ENCODE results near the gene ECT2L. TPM values are rescaled to one million over a fixed set of nuclear protein-coding genes. Genes with fewer than 3 reads are reported as not detected.

Gene ECT2L
- total RNA-seq = not detected in 2 replicates

DNA sequence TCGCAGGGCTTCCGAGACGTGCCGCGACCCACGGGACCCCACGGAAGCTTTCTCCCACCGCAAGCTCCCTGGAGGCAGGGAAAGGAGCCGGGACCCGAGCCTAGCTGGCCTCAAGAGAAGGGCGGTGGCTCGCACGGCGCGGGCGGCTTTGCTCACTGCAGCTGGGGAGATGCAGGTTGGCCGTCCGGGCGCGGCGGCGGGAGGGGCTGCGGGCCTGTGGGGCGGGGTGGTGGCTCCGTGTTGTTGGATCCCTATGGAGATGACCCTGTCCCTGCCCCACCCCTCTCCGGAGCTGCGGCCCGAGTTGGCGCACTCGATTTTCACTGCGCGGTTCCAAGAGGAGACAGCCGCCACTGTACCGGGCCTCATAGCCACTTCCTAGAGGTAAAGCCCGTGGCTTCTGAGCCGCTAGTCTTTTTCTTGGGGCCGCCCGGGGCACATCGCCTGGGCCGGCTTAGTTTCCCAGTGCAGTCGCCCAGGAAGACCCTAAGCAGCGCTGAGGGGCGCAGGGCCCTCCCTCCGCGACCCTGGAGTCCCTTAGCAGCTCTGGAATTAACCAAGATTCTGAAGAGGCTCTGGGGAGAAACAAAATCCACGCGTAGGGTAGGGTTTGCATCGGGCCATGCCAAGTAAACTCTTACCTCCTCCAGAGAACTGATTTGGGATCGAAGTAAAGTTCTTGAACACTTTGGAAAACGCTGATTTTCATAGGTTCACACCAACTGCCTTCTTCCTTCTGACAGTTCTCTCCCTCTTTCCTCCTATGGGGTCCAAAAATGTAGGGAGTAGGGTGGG, at the start of gene ECT2L:
Gene ECT2L, plus strand, starts transcription at position 279 of the 795 bp plus-strand sequence. CDS start 17,188 bp downstream, outside the sequence.
- Mint-ChIP-seq H3K9me3 (no peaks in the 10 kb centered on the region), H3K27me3 (ENCODE audit: insufficient read depth) (peaks cover 12% of the 10 kb centered on the region), H3K27ac (no peak within 1 kb of the TSS), H3K36me3 (ENCODE audit: low read depth) (peaks cover 6% of the 10 kb centered on the region), H3K4me1 (ENCODE audit: low read depth) (peaks cover 7% of the 10 kb centered on the region), H3K4me3 (no peak within 1 kb of the TSS)
- intact Hi-C loops (cut with micrococcal nuclease) = no loop called here
- DNase-seq (ENCODE audit: low spot score) = no peak

GRCh38 chr6:138752017-138752416, 43.9 kb upstream of the ECT2L start:
- H3K4me1 Mint-ChIP-seq (ENCODE audit: low read depth) = no peaks in the 10 kb centered on the region
- H3K9me3 Mint-ChIP-seq = no peaks in the 10 kb centered on the region
- no peak overlapping the region for H3K4me3 Mint-ChIP-seq
- no peak for DNase-seq (ENCODE audit: low spot score)
- no peak overlapping the region for H3K27ac Mint-ChIP-seq
- intact Hi-C loops (cut with micrococcal nuclease) = no loop called here
- peaks cover 3% of the 10 kb centered on the region for H3K27me3 Mint-ChIP-seq (ENCODE audit: insufficient read depth)
- no peaks in the 10 kb centered on the region for H3K36me3 Mint-ChIP-seq (ENCODE audit: low read depth)

GRCh38 chr6:138757136-138757535, 38.8 kb upstream of the ECT2L start:
- H3K4me1 Mint-ChIP-seq (ENCODE audit: low read depth) = no peaks in the 10 kb centered on the region

DNA sequence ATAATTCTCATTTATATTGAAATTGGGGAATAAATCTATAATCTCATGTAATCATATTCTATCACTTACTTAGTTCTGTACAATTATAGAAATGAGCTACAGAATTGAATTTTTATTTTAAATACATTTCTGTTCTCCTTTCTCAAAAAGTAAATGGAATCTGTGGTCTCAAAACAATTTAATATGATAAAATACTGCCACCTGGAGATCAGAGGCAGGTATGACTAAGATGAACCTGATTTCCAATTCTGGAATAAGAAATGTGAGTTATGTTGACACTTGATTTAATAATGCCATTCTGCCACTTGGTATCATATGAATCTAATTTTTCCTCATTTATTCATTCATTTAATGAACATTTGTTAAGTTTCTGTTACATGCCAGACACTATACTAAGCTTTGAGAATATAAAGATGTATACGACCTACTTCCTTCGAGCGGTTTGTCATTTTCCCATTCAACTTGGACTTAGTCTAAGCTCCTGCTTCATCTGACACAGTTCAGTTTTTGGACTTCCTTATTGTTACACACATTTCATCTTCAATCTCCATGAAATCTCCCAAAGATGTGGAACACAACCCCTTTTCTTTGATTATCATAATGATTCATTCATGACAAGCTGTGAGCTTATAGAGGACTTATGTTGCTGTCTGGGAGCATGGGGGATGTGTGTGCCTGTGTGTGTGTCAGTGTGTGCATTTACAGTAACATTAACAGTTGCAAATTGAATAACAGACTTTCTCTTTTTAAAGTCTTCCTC, 29.8 kb upstream of the ECT2L start:
- H3K4me1 Mint-ChIP-seq (ENCODE audit: low read depth) = peaks cover 9% of the 10 kb centered on the region
- H3K27ac Mint-ChIP-seq = no peak overlapping the region
- H3K27me3 Mint-ChIP-seq (ENCODE audit: insufficient read depth) = no peaks in the 10 kb centered on the region
- H3K9me3 Mint-ChIP-seq = no peaks in the 10 kb centered on the region
- H3K36me3 Mint-ChIP-seq (ENCODE audit: low read depth) = no peaks in the 10 kb centered on the region
- DNase-seq (ENCODE audit: low spot score) = no peak
- H3K4me3 Mint-ChIP-seq = no peak overlapping the region
- intact Hi-C loops (cut with micrococcal nuclease) = loop anchor here (1.0 to 2.0 kb wide), 5 partner anchors 74 to 650 kb away; no protein-coding TSS in a partner anchor

More at GRCh38 chr6:138757136-138757535, 38.8 kb upstream of the ECT2L start:
- no peaks in the 10 kb centered on the region for H3K27me3 Mint-ChIP-seq (ENCODE audit: insufficient read depth)
- DNase-seq (ENCODE audit: low spot score) = no peak
- H3K36me3 Mint-ChIP-seq (ENCODE audit: low read depth) = no peaks in the 10 kb centered on the region
- no peak overlapping the region for H3K4me3 Mint-ChIP-seq
- no peaks in the 10 kb centered on the region for H3K9me3 Mint-ChIP-seq
- no peak overlapping the region for H3K27ac Mint-ChIP-seq
- intact Hi-C loops (cut with micrococcal nuclease) = no loop called here

GRCh38 chr6:138769102-138769676, 26.7 kb upstream of the ECT2L start:
- no peaks in the 10 kb centered on the region for H3K27me3 Mint-ChIP-seq (ENCODE audit: insufficient read depth)
- intact Hi-C loops (cut with micrococcal nuclease) = no loop called here
- no peaks in the 10 kb centered on the region for H3K9me3 Mint-ChIP-seq
- no peak for DNase-seq (ENCODE audit: low spot score)
- no peak overlapping the region for H3K27ac Mint-ChIP-seq
- H3K4me3 Mint-ChIP-seq = no peak overlapping the region
- H3K36me3 Mint-ChIP-seq (ENCODE audit: low read depth) = no peaks in the 10 kb centered on the region
- peaks cover 23% of the 10 kb centered on the region for H3K4me1 Mint-ChIP-seq (ENCODE audit: low read depth)

DNA sequence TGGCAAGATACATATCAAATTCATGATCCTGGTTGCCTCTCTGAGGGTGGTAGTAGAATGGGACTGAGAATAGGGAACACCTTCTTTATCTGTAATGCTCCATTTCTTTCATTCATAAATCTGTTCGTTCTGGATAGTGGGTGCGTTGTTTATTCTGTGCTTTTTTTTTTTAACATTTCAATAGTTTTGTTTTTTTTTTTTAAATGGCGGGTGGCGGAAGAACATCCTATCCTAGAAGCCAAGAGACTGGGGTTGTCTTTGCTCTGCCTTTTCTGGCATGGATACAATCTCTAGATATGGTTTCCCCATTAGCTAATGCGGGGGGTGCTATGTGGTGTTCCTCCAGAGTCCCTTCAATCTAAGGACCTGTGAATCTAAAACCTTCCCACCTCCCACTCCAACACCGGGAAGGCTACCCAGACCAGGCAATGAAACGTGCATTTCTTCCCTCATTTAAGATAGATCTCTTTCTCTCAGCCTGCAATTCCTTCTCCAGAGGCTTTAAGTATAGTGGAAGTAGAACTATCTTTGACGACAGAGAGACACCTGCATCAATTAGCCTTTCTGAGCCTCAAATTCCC, 23.2 kb upstream of the ECT2L start:
- H3K36me3 Mint-ChIP-seq (ENCODE audit: low read depth) = peaks cover 5% of the 10 kb centered on the region
- no peak for DNase-seq (ENCODE audit: low spot score)
- H3K27ac Mint-ChIP-seq = peak overlapping the region; percentile 100
- intact Hi-C loops (cut with micrococcal nuclease) = loop anchor here (1.0 to 10.0 kb wide), 10 partner anchors 46 to 1558 kb away; partner anchors contain the start of genes ABRACL, CITED2, HEBP2 and IFNGR1
- peaks cover 23% of the 10 kb centered on the region for H3K4me1 Mint-ChIP-seq (ENCODE audit: low read depth)
- H3K9me3 Mint-ChIP-seq = no peaks in the 10 kb centered on the region
- H3K4me3 Mint-ChIP-seq = peak overlapping the region; percentile 99
- H3K27me3 Mint-ChIP-seq (ENCODE audit: insufficient read depth) = no peaks in the 10 kb centered on the region

DNA sequence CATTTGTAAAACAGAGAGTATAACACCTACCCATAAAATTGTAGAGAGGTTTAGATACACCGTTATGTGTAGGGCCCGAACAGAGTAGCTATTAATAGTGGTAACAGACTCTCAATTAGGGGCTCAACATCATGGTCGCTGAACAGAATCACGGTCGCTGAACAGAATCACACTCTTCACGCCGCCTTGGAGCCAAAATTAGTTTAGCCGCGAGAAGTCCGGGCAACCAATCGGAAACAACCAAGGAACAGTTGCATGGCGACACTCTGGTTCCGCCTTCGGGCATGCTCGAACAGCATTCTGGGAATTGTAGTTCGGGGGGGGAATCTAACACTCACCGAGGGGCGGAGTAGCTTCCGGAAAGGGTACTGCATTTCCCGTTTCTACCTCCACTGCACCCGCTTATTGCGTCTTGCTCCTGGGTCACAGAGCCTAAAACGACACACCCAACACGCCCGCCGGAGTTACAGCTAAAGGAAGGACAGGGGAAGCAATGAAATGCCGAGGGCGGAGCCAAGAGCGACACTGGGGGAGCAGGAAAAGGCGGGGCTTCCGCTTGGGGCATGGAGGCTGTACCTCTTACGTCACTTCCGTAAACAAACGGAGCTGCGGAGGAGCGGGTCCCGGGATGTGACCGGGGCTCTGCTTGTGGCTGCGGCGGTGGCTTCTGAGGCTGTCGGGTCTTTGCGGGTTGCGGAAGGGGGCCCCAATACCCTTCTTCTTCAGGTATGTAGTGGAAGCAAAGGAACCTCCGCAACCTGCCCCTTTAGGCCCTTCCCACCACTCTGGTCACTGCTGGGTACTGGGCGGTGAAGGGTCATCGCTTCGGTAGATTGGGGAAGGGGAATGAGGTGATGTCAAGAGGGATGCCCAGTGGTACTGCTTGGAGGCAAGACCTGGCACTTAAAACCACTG, 22.5 kb upstream of the ECT2L start, which contains the start of gene CCDC28A:
Gene CCDC28A, plus strand, starts transcription at position 593 of the 915 bp plus-strand sequence. CDS start 2,352 bp downstream, outside the sequence.
- no peaks in the 10 kb centered on the region for H3K9me3 Mint-ChIP-seq
- peaks cover 23% of the 10 kb centered on the region for H3K4me1 Mint-ChIP-seq (ENCODE audit: low read depth)
- peak; percentile 89 for DNase-seq (ENCODE audit: low spot score)
- peak within 1 kb of the TSS; percentile 99 for H3K4me3 Mint-ChIP-seq
- H3K27me3 Mint-ChIP-seq (ENCODE audit: insufficient read depth) = no peaks in the 10 kb centered on the region
- intact Hi-C loops (cut with micrococcal nuclease) = loop anchor here (1.0 to 10.0 kb wide), 10 partner anchors 45 to 1559 kb away; partner anchors contain the start of genes ABRACL, CITED2, HEBP2 and IFNGR1
- H3K27ac Mint-ChIP-seq = peak within 1 kb of the TSS; percentile 100
- H3K36me3 Mint-ChIP-seq (ENCODE audit: low read depth) = peaks cover 6% of the 10 kb centered on the region

- Mint-ChIP-seq H3K4me3 (peak overlapping the region; percentile 99), H3K27me3 (ENCODE audit: insufficient read depth) (no peaks in the 10 kb centered on the region), H3K9me3 (no peaks in the 10 kb centered on the region), H3K36me3 (ENCODE audit: low read depth) (peaks cover 6% of the 10 kb centered on the region), H3K27ac (peak overlapping the region; percentile 100), H3K4me1 (ENCODE audit: low read depth) (peaks cover 14% of the 10 kb centered on the region)
- no peak for DNase-seq (ENCODE audit: low spot score)
- intact Hi-C loops (cut with micrococcal nuclease) = loop anchor here (5.0 to 10.0 kb wide), 3 partner anchors 667 to 1560 kb away; partner anchors contain the start of genes IFNGR1 and PERP
These were observed 21.5 kb upstream of the ECT2L start for GRCh38 chr6:138774370-138774769.

- no peaks in the 10 kb centered on the region for H3K27me3 Mint-ChIP-seq (ENCODE audit: insufficient read depth)
- intact Hi-C loops (cut with micrococcal nuclease) = loop anchor here (10.0 kb wide), 1 partner anchor 1562 kb away; the partner anchor contains the start of gene IFNGR1
- H3K4me3 Mint-ChIP-seq = no peak overlapping the region
- H3K4me1 Mint-ChIP-seq (ENCODE audit: low read depth) = peaks cover 14% of the 10 kb centered on the region
- no peak overlapping the region for H3K27ac Mint-ChIP-seq
- H3K36me3 Mint-ChIP-seq (ENCODE audit: low read depth) = peaks cover 8% of the 10 kb centered on the region
- no peak for DNase-seq (ENCODE audit: low spot score)
- H3K9me3 Mint-ChIP-seq = no peaks in the 10 kb centered on the region
These were observed 19.2 kb upstream of the ECT2L start for GRCh38 chr6:138776659-138777058.

DNA sequence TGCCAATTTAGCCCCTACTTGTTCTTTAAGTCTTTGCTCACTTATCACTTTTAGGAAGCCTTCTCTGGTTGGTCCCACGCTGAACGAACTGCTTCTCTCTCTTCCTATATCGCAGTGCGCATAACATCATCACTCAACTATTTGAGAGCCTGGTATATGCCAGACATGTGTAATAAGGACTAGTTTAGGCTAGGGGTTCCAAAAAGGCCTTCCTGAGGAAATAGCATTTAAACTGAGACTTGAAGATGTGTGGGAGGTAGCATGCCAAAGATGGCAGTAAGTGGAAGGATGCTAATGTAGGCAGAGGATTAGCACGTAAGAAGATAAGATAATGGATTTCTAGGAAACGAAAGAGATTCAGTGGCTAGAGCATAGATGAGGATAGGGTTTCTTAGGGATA, 17.6 kb upstream of the ECT2L start:
- H3K36me3 Mint-ChIP-seq (ENCODE audit: low read depth) = peaks cover 10% of the 10 kb centered on the region
- H3K4me3 Mint-ChIP-seq = no peak overlapping the region
- H3K27ac Mint-ChIP-seq = no peak overlapping the region
- intact Hi-C loops (cut with micrococcal nuclease) = loop anchor here (10.0 kb wide), 1 partner anchor 1564 kb away; the partner anchor contains the start of gene IFNGR1
- no peak for DNase-seq (ENCODE audit: low spot score)
- H3K9me3 Mint-ChIP-seq = no peaks in the 10 kb centered on the region
- peaks cover under 1% of the 10 kb centered on the region for H3K4me1 Mint-ChIP-seq (ENCODE audit: low read depth)
- no peaks in the 10 kb centered on the region for H3K27me3 Mint-ChIP-seq (ENCODE audit: insufficient read depth)

- H3K4me1 Mint-ChIP-seq (ENCODE audit: low read depth) = no peaks in the 10 kb centered on the region
- no peak for DNase-seq (ENCODE audit: low spot score)
- H3K36me3 Mint-ChIP-seq (ENCODE audit: low read depth) = peaks cover 6% of the 10 kb centered on the region
- H3K4me3 Mint-ChIP-seq = no peak overlapping the region
- intact Hi-C loops (cut with micrococcal nuclease) = no loop called here
- no peaks in the 10 kb centered on the region for H3K27me3 Mint-ChIP-seq (ENCODE audit: insufficient read depth)
- no peak overlapping the region for H3K27ac Mint-ChIP-seq
- no peaks in the 10 kb centered on the region for H3K9me3 Mint-ChIP-seq
These were observed 13.6 kb upstream of the ECT2L start for GRCh38 chr6:138782243-138782642.

Data from activated T-helper 1 cell treated with anti-CD3 and anti-CD28 coated beads, Interleukin-12 subunit alpha, Interleukin-12 subunit beta, Interleukin-2, Interleukin-4 antibody, amounts not matched to agents 30 ng/mL and 10 ng/mL and 1 ng/mL, durations not matched to agents 14 hours and 24 hours and 36 hours (primary cell).